HepG2 (cell line): ENCODE results near the gene RSPH1.

Experiments
- POLR2AphosphoS5 ChIP-seq: IDR thresholded peaks from 2 replicates; pipeline ENCODE4 v1.6.1; 2012; ENCODE audit warnings: low read depth, low read length
- ZSCAN30 ChIP-seq: sonication (generic); formaldehyde crosslinking; IDR thresholded peaks from 2 replicates; pipeline ENCODE4 v1.5.0; 2020; ENCODE audit warnings: mild to moderate bottlenecking, missing genetic modification reagents
- TF ChIP-seq, protein P1 (sequence below): sonication (generic); formaldehyde crosslinking; IDR thresholded peaks from 2 replicates; pipeline ENCODE4 v1.5.0; 2020; ENCODE audit warnings: mild to moderate bottlenecking, missing genetic modification reagents, moderate library complexity
- TF ChIP-seq, protein P2 (sequence below): sonication (generic); formaldehyde crosslinking; IDR thresholded peaks from 2 replicates; pipeline ENCODE4 v1.4.0; 2020; ENCODE audit warnings: missing genetic modification reagents, borderline replicate concordance
- TF ChIP-seq, protein P3 (sequence below): IDR thresholded peaks from 2 replicates; pipeline ENCODE4 v1.6.1; 2012; ENCODE audit warnings: inconsistent platforms

DNA sequence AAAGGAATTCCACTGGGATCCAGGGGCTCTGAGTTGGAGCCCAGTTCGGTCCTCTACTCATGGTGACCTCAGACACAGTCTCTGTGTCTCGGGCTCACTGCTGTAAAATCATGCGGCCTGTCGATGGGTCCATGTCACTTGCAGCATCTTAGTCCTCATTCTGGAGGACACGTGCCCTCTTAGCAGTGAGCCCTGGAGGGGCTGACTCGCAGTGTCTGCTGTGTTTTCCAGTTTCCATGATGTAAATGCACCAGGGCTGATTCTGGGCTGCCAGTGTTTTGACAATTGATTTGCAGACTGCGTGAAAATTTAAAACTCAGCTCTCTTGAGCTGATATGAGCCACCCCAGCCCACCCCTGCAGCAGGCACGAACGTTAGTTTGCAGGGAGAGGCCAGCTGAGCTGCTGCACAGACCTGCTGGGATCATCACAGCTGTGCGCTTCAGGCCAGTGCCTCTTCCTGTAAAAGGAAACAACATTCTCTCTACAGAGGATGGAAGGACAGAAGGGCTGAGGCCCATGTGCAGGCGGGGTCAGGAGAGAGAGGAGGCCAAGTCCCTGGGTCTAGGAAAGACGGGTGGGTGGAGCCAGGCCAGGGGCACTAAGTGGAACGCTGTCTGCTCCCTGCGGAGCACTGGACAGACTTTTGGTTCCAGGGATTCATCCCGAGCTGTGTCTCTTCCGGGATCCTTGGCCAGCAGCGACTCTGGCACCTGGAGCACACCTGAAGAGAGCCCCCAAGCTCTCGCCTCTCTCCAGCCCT, 42.6 kb downstream of the RSPH1 start:
- TF ChIP-seq ZSCAN30 = no peak
- TF ChIP-seq, protein P1, sequence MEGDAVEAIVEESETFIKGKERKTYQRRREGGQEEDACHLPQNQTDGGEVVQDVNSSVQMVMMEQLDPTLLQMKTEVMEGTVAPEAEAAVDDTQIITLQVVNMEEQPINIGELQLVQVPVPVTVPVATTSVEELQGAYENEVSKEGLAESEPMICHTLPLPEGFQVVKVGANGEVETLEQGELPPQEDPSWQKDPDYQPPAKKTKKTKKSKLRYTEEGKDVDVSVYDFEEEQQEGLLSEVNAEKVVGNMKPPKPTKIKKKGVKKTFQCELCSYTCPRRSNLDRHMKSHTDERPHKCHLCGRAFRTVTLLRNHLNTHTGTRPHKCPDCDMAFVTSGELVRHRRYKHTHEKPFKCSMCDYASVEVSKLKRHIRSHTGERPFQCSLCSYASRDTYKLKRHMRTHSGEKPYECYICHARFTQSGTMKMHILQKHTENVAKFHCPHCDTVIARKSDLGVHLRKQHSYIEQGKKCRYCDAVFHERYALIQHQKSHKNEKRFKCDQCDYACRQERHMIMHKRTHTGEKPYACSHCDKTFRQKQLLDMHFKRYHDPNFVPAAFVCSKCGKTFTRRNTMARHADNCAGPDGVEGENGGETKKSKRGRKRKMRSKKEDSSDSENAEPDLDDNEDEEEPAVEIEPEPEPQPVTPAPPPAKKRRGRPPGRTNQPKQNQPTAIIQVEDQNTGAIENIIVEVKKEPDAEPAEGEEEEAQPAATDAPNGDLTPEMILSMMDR (CRISPR knock-in tag) = no peak
- TF ChIP-seq, protein P2, sequence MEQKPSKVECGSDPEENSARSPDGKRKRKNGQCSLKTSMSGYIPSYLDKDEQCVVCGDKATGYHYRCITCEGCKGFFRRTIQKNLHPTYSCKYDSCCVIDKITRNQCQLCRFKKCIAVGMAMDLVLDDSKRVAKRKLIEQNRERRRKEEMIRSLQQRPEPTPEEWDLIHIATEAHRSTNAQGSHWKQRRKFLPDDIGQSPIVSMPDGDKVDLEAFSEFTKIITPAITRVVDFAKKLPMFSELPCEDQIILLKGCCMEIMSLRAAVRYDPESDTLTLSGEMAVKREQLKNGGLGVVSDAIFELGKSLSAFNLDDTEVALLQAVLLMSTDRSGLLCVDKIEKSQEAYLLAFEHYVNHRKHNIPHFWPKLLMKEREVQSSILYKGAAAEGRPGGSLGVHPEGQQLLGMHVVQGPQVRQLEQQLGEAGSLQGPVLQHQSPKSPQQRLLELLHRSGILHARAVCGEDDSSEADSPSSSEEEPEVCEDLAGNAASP (CRISPR knock-in tag) = no peak
- TF ChIP-seq POLR2AphosphoS5 = no peak
- TF ChIP-seq, protein P3, sequence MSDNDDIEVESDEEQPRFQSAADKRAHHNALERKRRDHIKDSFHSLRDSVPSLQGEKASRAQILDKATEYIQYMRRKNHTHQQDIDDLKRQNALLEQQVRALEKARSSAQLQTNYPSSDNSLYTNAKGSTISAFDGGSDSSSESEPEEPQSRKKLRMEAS = no peak
